RWPE2 (cell line): ENCODE results near the gene CXCR5.
A peak's percentile ranks its signal among the peaks of the same experiment; 100 is the strongest.

Source experiments
- ATAC-seq: fragments of 200-7000 bp; cut with Tn5 transposase; 3 replicates; pipeline ENCODE4 v1.9.1; 2021; ENCODE audit warnings: low read depth
- DNase-seq: peaks from one replicate; pipeline ENCODE4 v3.0.0-alpha.2; 2020; ENCODE audit warnings: low spot score
- H3K27ac ChIP-seq: fragments of 450-650 bp; 2 replicates; pipeline ENCODE4 v1.5.1; 2017; ENCODE audit warnings: mild to moderate bottlenecking; ENCODE audit not compliant: poor library complexity, severe bottlenecking
- H3K27me3 ChIP-seq: fragments of 250-450 bp; sonication (Bioruptor Pico); 2 replicates; pipeline ENCODE4 v1.5.1; 2021; ENCODE audit warnings: mild to moderate bottlenecking, moderate library complexity; ENCODE audit not compliant: insufficient read depth, poor library complexity, severe bottlenecking
- H3K36me3 ChIP-seq: fragments of 250-450 bp; sonication (Bioruptor Pico); 2 replicates; pipeline ENCODE4 v1.5.1; 2020; ENCODE audit warnings: low read depth, mild to moderate bottlenecking, moderate library complexity
- H3K4me1 ChIP-seq: fragments of 250-450 bp; sonication (Bioruptor Pico); 2 replicates; pipeline ENCODE4 v1.5.1; 2021; ENCODE audit warnings: mild to moderate bottlenecking, moderate library complexity; ENCODE audit not compliant: insufficient read depth, poor library complexity, severe bottlenecking
- H3K4me3 ChIP-seq: fragments of 250-450 bp; sonication (Bioruptor Pico); 2 replicates; pipeline ENCODE4 v1.5.1; 2021; ENCODE audit warnings: mild to moderate bottlenecking, moderate library complexity; ENCODE audit not compliant: severe bottlenecking
- H3K9me3 ChIP-seq: fragments of 250-450 bp; sonication (Bioruptor Pico); 2 replicates; pipeline ENCODE4 v1.5.1; 2021; ENCODE audit warnings: mild to moderate bottlenecking, moderate library complexity; ENCODE audit not compliant: severe bottlenecking
- CTCF ChIP-seq: fragments of 450-650 bp; IDR thresholded peaks from one replicate; pipeline ENCODE4 v1.5.1; 2017; ENCODE audit warnings: mild to moderate bottlenecking, moderate library complexity; ENCODE audit not compliant: poor library complexity, severe bottlenecking

CXCR5 gene

GRCh38 chr11:118857385-118857784 lies 26.3 kb upstream of the CXCR5 start:
- ATAC-seq (no peak), DNase-seq (no peak)

GRCh38 chr11:118859973-118860372 lies 23.7 kb upstream of the CXCR5 start:
- DNase-seq (no peak), ATAC-seq (peak; percentile 33; the same call in 1 of the 3 replicates)
- H3K9me3 ChIP-seq: no peaks in the 10 kb centered on the region
- H3K27me3 ChIP-seq: no peaks in the 10 kb centered on the region
- no peaks in the 10 kb centered on the region for H3K36me3 ChIP-seq
- no peaks in the 10 kb centered on the region for H3K4me1 ChIP-seq
- no peak for TF ChIP-seq CTCF
- no peak overlapping the region for H3K4me3 ChIP-seq
- no peak overlapping the region for H3K27ac ChIP-seq

More at GRCh38 chr11:118857385-118857784, 26.3 kb upstream of the CXCR5 start:
- H3K4me1 ChIP-seq: no peaks in the 10 kb centered on the region
- no peak overlapping the region for H3K27ac ChIP-seq
- H3K9me3 ChIP-seq: no peaks in the 10 kb centered on the region
- no peaks in the 10 kb centered on the region for H3K27me3 ChIP-seq
- H3K36me3 ChIP-seq: no peaks in the 10 kb centered on the region
- TF ChIP-seq CTCF: no peak
- H3K4me3 ChIP-seq: no peak overlapping the region

- no peak for DNase-seq
- Histone ChIP-seq H3K4me1 (no peaks in the 10 kb centered on the region), H3K4me3 (no peak overlapping the region), H3K36me3 (no peaks in the 10 kb centered on the region), H3K9me3 (no peaks in the 10 kb centered on the region), H3K27me3 (no peaks in the 10 kb centered on the region), H3K27ac (no peak overlapping the region)
- no peak for ATAC-seq
- TF ChIP-seq CTCF: no peak
These were observed 15.0 kb upstream of the CXCR5 start for GRCh38 chr11:118868659-118869058.

GRCh38 chr11:118870396-118871343 lies 13.0 kb upstream of the CXCR5 start:
- DNase-seq (no peak), ATAC-seq (no peak)
- H3K4me3 ChIP-seq: no peak overlapping the region
- no peaks in the 10 kb centered on the region for H3K4me1 ChIP-seq
- no peak for TF ChIP-seq CTCF
- no peaks in the 10 kb centered on the region for H3K27me3 ChIP-seq
- no peaks in the 10 kb centered on the region for H3K9me3 ChIP-seq
- no peak overlapping the region for H3K27ac ChIP-seq
- no peaks in the 10 kb centered on the region for H3K36me3 ChIP-seq

GRCh38 chr11:118872403-118872821 lies 11.3 kb upstream of the CXCR5 start:
- Histone ChIP-seq H3K27me3 (no peaks in the 10 kb centered on the region), H3K36me3 (no peaks in the 10 kb centered on the region), H3K4me1 (no peaks in the 10 kb centered on the region), H3K27ac (no peak overlapping the region), H3K4me3 (no peak overlapping the region), H3K9me3 (no peaks in the 10 kb centered on the region)
- TF ChIP-seq CTCF: no peak
- no peak for ATAC-seq
- no peak for DNase-seq
